Retinal pigment epithelial cell (primary cell): ENCODE results near the gene SPATA32.
A peak's percentile ranks its signal among the peaks of the same experiment; 100 is the strongest.

Experiments used
- DNase-seq: peaks from one replicate; pipeline ENCODE4 v3.0.0-alpha.2; 2010; ENCODE audit warnings: low read depth
- H3K4me3 ChIP-seq: 2 replicates; pipeline ENCODE4 v1.5.1; 2011; ENCODE audit warnings: mild to moderate bottlenecking, low read length, control low read depth, moderate library complexity
- CTCF ChIP-seq: conservative IDR thresholded peaks from 2 replicates; pipeline ENCODE4 v1.5.1; 2011; ENCODE audit warnings: low read depth, low read length, control low read depth, inconsistent platforms

The SPATA32 gene

DNA sequence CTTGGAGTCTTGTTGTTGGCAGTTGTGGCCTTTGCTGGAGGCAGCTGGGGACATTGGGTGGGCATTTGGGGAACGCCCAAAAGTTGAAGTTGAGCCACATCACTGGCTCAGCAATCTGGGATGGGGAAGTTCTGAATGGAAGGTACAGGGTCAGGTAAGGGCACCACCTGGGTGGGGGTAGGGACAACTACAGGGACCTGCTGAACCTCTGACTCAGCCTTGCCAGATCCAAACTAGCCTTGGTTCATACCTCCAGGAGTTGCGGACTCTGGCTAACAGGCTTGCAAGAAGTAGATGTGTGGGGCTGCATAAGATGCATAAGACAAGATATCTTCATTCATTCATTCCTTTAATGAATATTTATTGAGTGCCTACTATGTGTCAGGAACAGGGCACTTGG lies 24.2 kb downstream of the SPATA32 start:
- no peak overlapping the region for H3K4me3 ChIP-seq
- no peak for DNase-seq
- TF ChIP-seq CTCF: no peak

DNA sequence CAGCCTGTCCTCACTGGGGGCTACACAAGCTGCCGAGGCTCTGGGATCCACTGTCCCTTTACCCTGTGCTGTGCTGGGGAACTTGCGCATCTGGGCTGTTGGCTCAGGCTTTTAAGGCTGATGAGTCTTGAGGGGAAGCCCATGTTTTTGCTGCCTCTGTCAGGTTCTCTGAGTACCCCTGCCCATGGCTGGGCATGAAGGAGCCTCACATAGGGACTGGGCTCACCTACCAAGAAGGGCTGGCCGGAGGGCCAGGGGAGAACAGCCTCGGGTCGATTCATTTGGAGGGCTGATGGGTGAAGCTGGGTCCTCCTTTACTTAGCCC lies 25.6 kb downstream of the SPATA32 start:
- H3K4me3 ChIP-seq: no peak overlapping the region
- TF ChIP-seq CTCF: no peak
- no peak for DNase-seq

- DNase-seq: peak; percentile 23
- H3K4me3 ChIP-seq: no peak overlapping the region
- TF ChIP-seq CTCF: peak; percentile 87
Observed at GRCh38 chr17:45235416-45236281, 26.2 kb downstream of the SPATA32 start.

DNA sequence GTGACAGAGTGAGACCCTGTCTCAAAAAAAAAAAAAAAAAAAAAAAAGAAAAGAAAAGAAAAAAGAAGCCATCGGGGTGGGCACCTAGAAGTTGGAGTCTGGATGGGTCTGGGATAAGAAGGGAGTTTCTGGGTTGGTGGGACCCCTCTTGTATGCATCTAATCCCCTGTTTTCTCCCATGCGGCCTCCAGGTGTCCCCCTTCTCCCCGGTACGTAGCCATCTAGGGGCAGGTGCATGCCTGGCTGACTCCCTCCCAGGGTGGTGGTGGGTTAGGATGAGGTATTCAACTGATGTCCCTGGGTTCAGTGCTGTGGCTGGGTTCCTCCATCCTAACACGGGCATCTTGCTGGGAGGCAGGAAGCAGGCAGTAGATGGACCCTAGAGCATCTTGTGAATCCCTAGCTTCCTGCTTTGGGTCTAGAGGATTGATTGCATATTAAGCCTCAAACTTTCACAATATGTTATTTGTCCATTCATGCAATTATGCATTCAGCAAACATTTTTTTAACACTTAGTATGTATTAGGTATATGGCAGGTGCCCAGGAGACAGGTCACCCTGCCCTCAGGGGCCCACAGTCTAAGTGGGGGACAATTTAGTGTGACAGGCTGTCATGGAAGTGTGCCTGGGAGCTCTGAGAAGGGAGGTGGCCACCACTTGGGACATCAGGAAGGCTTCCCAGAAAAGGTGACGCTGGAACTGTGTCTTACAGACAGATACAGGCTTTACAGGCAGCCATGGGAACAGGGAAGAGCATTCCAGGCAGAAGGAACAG lies 27.1 kb downstream of the SPATA32 start:
- H3K4me3 ChIP-seq: no peak overlapping the region
- TF ChIP-seq CTCF: peak; percentile 61
- DNase-seq: no peak

DNA sequence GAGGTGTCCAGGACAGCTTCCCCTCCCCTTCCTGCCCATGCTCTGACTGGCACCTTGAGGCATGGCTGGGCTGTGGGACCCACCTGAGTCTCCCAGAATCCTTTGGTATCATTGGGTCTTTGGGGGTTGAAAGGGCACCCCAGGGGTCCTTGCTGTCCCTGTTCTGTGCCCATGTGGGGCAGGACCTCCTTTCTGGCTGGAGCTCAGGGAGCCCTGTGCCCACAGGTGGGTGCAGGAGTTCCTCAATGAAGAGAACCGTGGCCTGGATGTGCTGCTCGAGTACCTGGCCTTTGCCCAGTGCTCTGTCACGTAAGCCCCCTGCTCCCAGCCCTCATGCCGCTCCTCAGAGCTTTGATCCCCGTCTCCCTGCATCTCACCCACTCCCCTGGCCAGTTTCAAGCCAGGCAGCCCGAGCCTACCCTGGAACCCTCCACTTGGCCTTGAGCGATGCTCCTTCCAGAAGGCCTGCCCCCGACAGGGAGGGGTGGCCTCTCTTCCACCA lies 28.4 kb downstream of the SPATA32 start:
- TF ChIP-seq CTCF: no peak
- DNase-seq: no peak
- H3K4me3 ChIP-seq: no peak overlapping the region

- H3K4me3 ChIP-seq: no peak overlapping the region
- DNase-seq: no peak
- no peak for TF ChIP-seq CTCF
Observed at GRCh38 chr17:45232514-45233422, 29.1 kb downstream of the SPATA32 start.
